HuH-7.5 (cell line): ENCODE data around the gene ING2.

Source experiments
- DNase-seq: peaks from one replicate; pipeline ENCODE4 v3.0.0; 2011; ENCODE audit warnings: low spot score

The ING2 gene

DNA sequence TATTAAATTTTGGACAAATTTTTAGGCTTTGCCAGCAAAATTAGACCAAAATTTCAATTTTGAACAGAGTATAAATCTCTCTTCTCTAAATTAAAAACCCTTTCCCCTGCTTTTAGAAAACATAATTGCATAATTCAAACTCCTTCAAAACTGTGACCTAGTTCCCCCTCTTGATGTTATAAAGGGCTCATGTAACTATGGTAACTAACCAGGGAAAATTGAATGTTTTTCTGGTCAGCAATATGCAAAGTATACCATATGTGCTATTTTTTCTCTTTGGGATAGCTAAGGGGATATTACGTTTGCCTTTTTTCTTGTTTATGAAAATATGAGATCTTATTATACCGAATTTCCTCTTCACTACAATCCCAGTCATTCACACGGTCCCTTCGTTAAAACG, 5.1 kb upstream of the ING2 start:
- no peak for DNase-seq

DNA sequence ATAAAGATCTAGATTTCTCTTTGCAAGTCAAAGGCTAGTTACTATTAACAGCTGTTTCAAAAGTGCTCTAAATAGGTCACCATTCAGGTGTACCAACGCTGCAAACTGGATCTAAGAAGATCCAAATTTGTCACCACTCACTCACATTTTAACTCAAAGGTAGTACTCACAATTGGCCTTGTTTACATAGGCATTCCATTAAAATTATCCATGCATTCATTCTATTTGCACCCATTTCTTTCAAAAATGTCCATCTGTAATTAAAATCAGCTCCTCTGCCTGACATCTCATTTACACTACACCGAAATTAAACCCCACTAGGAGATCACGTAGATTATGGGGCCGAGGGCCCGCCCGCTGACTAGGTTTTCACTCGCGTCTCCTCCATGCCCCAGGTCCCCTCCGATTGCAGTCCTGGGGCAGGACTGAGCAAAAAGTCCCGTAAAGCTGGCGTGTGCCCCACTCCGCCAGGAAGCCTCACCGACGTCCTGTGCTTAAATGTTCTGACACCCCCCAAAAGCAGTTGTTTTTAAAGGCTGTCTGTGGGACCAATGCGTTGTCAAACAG, 1.3 kb upstream of the ING2 start:
- DNase-seq: no peak

DNA sequence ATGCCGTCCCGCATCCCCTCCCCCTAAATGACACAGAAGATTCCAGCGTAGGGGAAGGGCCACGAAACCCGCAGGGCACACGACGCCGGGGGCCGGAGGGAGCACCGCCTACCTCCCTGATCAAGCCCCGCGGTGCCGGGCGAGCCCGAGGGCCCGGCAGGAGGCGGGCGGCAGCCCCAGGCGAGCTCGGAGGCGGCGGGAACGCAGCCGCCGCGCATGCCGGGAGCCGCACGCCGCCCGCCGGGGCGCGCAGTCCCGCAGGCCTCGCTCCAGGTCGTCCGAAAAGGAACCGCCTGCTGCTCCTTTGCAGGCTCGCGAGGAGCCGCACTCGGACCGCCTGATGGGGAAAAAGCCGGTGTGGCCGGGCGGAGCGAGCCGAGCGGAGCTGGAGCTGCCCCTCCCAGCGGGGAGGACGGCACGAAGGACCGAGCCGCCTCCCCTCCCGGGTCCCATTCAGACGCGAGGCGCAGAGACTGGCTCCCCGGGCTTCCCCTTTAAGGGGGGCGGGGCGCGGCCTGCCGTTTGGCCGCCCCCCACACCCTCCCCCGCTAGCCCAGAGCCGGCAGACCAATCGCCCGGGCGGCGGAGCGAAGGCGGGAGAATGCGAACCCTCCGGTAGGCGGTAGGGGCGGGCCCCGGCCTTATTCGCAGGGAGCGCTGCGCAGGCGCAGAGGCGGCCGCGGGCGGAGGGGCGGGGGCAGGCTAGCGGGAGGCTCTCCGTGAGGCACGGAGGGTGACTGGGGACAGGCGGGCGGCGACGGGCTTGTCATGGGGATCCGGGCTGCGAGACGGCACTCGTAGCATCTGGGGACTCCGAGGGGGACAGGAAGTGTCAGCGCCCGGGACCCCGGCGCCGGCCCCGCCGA, 561 bp upstream of the ING2 start:
- peak; percentile 49 for DNase-seq

DNA sequence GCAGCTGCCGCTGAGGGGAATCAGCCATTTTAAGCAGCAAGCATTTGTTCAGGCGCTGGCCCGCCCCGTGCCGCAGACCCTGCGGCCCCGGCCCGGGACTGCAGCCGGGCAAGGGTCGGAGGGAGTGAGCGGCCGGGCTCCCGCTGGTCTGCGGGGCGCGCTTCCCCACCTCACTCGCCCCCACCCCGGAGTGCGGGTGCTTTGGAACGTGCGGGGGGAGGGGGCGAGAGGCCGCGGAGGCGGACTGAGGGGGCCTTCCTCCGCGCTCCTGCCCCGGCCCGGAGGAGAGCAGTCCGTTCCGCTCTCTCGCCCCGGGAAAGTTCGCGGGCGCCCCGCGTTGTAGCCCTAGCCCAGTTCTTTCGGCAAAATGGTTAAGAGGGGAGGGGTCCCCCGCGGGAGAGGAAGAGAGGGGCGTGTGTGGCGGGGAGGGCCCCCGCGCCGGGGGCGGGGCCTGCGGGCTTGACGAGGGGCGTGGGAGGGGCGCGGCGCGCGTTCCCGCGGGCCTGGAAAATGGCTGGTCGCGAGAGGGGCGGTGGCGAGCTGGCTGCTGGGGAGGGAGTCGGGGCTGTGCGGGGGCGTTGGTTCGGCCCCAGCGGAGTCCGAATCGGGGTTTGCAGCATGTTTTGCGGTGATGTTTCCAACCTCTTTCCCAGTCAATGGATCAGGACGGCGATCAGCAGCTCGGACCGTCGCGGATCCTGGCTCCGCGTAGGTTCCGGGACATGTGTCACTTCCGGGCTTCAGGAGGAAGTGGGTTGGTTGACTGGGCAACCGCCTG, 942 bp downstream of the ING2 start:
- peak; percentile 32 for DNase-seq

DNA sequence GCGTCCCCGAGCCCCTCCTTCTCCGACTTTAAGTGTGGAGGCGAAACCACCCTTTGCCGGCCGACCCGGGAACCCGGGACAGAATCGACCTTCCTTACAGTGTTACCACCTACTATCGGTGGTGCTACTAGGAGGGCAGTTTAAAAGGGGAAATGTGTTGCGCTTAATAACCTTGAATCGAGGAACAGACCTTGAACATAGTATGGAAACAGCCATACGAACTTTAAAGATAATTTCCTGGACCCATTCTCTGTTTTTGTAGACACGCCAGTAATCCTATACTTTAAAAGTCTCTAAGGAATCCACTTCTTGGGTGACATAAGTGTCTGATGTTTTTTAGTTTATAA, 1.5 kb downstream of the ING2 start:
- DNase-seq: no peak

DNA sequence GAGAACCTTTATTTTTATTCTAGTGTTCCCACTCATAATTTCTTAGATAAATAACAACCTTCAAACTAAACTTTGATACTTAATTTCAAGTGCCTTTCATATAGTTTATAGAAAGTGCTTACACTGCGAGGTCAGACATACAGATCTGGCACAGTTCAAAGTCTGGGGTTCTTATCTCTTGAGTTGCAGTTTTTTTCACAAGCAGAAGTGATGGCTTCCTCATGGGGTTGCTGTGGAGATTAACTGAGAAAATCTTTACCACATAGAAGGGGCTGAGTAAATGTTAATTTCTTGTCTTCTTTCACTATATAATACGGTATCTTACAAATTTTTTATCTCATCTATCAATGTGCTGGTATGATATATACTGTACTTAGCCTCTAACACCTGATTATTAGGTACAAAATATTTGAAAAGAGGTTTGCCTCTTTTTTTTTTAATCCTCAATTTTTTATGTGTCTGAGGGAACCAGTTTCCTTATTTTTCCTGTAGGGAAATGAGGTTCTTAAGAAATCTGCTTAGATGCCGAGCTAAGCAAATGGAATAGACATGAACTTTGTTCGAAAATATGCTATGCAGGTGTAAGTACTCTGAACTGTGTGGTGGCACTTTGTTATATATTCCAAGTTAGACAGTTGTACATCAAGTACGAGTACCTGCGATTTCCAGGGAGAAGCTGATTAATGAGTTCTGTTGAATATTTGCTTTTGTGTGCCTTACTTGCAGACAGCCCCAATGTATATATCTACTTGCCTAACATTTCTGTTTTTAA, 3.3 kb downstream of the ING2 start:
- no peak for DNase-seq

DNA sequence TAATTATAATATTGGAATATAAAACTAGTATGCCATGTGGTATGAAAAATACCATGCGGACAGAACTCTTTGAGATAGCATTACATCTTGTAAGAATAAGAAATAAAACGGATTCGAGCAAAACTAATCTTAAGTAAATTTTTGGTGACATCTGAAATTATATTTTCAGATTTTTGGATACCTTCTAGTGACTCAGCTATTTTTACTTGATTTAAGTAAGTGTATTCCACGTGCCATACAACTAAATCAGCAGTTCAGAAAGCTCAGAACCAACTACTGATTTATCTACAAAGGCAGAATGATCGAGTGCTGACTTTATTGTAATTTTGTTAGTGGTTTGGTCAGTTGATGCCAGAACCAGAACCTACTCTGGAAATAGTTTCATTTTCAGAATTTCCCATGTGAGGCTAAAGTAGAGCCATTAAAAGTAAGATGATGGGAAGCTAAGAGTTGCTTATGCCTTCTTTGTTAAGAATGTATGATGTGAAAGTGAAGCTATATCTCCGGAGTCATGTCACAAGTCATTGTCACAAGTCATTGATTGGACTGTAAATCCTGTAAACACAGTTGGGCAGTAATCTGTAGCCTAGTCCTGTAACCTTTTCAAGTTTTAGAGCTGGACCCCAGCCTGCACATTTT, 4.0 kb downstream of the ING2 start:
- DNase-seq: no peak

DNA sequence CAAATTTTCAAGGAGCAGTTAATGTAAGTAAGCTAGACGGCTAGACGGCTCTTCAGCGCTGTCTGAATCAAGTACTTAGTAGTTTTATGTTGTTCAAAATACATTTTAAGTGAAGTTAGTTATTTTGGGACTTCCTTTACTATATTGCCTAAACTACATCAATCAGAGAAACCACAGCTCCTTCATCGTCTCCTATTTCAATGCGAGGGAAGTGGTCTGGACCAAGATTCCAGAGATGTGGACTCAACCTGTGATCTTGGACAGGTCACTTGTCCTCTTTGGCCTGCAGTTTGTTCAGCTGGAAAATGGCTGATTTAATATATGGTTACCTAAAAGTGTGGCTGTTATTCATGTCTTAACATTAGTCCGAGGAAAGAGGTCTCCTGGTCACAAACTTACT, 10.6 kb downstream of the ING2 start:
- no peak for DNase-seq

DNA sequence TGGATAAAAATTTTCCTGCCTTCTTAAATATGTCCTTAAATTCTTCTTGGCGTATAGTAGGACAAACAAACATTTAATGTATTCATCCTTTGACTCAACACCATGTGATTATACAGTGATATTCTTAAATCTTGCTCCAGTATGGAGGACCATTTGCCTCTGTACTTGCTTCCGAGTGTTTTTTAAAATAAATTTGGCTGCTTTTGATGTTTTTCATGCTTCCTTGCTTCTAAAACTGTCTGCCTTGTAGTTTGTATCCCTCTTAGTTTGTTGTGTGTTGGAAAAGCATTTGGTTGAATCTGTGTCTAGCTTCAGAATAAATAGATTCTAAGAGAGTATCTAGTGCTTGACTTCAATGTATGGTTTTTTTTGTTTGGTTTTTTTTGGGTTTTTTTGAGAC, 12.3 kb downstream of the ING2 start:
- DNase-seq: no peak

DNA sequence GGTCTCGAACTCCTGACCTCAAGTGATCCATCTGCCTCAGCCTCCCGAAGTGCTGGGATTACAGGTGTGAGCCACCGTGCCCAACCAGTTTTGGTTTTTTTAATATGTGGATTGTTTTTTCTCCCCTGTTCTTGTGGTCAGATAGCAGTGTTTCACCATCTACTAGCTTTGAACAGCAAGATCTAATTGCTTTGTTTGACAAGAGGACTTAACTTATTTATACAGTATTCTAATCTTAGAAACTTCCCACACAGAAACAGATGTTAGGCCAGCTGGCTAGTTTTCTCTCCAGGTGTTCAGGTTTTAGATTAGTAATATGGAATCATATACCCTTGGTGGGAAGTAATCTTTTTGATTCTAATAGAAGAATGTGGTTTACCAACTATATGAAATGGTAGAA, 12.9 kb downstream of the ING2 start:
- DNase-seq: no peak

DNA sequence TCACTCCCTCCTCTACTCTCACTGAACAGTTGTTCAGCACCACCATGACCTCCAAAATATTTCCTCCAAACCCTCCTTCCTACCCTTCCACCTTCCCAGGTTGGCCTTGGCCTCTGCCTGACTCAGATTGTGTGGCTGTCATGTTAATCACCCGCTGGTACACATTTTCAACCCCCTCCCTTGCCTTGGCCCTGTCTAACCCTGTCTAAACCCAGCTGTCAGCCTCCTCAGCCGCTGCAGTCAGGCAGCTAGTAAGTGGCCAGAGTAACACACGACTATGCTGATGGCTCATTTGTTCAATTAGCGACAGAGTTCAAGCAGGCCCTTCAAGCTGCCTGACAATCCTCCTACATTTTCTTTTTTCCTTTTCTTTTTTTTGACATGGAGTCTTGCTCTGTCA, 18.0 kb downstream of the ING2 start:
- no peak for DNase-seq

DNA sequence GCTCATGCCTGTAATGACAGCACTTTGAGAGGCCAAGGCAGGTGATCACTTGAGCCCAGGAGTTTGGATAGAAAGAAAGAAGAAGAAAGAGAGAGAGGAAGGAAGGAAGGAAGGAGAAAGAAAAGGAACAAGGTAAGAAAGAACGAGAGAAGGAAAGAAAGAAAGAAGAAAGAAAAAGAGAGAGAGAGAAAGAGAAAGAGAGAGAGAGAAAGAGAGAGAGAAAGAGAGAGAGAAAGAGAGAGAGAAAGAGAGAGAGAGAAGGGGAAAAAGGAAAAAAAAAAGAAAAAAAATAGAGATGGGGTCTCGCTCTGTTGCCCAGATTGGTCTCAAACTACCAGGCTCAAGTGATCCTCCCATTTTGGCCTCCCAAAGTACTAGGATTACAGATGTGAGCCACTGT, 22.5 kb downstream of the ING2 start:
- DNase-seq: no peak

DNA sequence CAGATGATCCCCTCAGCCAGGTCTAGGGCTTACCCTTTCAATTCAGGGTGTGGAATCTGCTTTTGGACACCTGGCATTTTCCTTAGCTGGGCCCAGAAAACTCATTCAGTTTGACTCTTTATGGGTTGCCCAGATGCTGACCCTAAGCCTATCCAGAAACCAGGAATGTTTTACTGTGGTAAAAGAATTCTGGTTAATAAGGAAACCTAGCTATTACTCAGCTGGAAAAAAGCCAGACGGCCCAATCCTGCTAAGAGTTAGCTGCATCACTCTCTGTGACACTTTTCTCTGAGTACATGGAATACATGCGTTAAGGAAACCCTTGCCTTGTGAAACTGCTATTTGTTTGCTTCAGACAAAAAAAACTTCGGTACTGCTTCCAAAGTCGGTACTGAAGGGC, 28.0 kb downstream of the ING2 start:
- DNase-seq: no peak

DNA sequence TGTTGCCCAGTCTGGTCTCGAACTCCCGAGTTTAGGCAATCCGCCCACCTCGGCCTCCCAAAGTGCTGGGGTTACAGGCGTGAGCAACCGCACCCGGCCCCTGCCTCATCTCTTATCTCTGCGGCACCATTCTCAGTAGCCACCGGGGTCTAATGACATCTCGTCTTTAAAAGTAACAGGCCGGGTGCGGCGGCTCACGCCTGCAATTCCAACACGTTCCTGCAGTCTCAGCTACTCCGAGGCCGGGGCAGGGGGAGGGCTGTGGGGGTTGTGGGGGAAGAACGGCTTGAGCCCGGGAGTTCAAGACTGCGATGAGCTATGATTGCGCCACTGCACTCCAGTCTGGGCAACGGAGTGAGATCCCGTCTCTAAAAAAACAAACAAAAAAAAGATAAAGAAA, 28.8 kb downstream of the ING2 start:
- no peak for DNase-seq

DNA sequence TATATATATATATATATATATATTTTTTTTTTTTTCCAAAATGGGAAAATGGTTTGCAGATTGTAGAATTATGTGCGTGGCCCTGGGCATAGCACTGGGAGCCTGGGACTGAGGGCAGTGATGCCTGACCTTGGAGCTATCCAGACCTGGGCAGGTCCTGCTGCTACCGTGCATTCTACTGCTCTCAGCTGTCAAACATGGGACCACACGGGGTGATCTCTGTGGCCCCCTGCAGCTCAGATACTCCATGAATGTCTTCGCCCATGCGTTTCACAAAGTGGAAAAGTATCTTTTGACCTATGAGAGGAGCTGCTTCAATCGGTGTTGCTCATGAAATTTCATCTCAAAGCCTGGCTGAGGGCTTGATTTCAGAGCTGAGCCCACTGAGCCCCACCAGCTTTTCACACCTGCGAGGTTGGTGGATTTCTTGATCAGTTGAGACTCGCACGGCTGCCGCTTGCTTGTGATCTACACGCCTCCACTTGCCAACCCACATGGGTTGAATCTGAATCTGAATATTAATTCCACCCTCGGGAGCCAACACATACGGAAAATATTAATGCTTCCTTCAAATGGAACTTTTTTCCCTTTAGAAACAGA, 35.7 kb downstream of the ING2 start:
- no peak for DNase-seq

DNA sequence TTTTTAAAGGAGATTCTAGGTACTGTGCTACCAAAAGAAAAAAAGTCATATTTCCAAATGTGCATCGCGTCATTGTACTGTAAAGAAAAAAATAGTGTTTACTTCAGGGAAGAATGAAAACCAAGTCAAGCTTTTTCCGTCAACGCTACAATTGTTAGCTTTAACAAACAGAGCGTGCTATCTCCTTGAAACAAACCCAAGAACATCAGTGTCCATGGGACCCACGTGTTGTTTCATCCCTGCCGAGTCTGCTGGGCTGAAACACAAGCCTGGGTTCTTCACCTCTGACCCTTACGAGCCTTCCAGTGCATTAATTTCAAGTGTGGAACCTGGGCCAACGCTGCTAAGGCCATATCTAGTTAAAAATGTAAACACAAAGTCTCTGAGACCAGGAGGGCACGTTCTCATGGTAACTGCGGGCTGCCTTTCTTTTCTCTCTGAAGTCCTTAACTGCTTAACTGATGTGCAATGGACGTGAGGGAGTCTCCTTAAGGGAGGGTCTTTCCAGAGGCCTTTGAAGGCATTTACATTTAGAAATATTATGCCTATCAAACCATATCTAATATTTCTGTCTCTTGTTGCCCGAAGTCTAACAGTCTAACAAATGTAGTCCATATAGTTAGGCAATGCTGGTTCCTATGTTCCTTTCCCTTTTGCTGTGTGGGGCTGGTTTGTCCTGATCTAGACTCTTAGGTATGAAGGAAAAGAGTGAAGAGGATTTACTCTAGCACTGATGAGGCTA, 36.3 kb downstream of the ING2 start:
- no peak for DNase-seq

DNA sequence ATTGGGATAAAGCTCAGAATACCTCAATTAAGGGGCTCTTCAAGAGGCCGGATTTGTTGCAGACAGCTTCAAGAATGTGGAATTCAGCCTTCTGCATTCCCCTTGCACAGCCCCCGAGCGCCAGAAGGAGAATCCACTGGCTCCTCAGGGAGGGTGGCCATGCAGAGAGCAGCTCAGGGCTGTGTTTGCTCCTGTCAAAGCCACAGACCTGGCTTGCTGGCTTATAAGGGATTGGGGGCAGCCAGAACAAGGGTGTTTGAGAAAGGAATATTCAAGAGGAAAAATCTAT, 36.8 kb downstream of the ING2 start:
- no peak for DNase-seq

DNA sequence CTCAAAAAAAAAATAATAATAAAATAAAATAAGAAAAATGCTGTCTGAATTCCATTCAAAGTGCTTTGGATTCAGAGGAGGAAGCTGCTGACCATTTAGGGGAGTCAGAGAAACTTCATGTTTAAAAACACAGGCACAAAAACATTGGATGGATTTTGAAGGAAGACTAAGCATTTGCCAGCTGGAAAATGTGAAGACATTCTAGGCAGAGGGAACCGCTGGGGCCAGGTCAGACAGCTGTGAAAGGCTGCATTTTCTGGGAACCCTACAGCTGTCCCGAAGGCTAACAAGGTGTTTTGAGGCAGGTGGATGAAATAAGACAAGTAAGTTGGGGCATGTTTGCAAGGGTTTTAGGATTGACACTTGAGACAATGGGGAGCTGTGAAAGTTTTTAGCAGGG, 38.6 kb downstream of the ING2 start:
- no peak for DNase-seq

DNA sequence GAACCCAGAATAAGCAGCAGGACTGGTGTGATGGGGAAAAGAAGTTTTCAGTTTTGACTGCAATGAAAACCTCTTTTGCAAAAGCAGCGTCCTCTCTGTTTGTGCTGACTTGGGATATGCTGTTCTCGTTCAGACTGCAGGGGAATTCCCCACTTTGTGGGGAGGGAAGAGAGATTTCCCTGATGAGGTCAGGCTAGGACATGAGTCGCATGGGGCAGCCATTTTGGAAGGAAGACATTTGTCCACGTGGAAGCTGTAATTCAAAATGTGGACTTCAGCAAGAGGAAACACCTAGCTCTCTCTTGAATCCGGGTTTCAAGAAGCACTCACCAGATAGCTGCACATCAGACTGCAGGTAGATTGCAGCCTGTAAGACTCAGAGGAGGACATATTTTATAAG, 39.3 kb downstream of the ING2 start:
- DNase-seq: no peak

DNA sequence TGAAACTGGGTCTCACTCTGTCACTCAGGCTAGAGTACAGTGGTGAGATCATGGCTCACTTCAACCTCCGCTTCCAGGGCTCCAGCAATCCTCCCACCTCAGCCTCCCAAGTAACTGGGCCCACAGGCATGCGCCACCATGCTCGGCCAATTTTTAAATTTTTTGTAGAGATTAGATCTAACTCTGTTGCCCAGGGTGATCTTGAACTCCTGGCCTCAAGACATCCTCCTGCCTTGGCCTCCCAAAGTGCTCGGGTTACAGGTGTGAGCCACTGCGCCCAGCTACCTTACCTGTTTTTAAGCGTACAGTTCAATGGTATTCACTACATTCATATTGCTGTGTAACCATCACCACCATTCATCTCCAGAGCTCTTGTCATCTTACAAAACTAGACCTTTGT, 41.5 kb downstream of the ING2 start:
- DNase-seq: no peak

DNA sequence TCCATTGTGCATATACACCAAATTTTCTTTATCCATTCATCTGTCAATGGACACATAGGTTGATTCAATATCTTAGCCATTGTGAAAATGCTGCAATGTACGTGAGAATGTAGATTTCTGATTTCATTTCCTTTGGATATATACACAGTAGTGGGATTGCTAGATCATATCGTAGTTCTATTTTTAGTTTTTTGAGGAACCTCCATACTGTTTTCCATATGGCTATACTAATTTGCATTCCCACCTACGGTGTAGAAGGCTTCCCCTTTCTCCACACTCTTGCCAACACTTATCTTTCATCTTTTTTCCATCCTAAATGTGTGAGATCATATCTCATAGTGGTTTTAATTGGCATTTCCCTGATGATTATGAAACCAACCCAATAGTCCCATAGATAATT, 43.4 kb downstream of the ING2 start:
- no peak for DNase-seq
